Activated naive CD8-positive, alpha-beta T cell treated with anti-CD3 and anti-CD28 coated beads, Interleukin-2, amount 10 ng/mL, durations not matched to agents 7 days and 5 days (primary cell): ENCODE measurements around the gene LRRC8E. TPM values are rescaled to one million over a fixed set of nuclear protein-coding genes. Genes with fewer than 3 reads are reported as not detected.
"Not testable (repeated sequence)": the region's sequence is repeated elsewhere in the genome, so short reads cannot be mapped to it uniquely, and the experiment has no call there.

ENCODE experiments used
- ATAC-seq: fragments of 150-1000 bp; cut with Tn5 transposase; one replicate; pipeline ENCODE4 v1.10.0; 2021; ENCODE audit warnings: low read depth, moderate library complexity
- POLR2A ChIA-PET: fragments of 350-600 bp; sonication (Branson Sonifier 250); formaldehyde crosslinking; loops from one replicate; lab custom pipeline; 2021; ENCODE audit warnings: antibody characterized with exemption; lab: Charles Lee
- DNase-seq: peaks from one replicate; pipeline ENCODE4 v3.0.0; 2021
- H3K27ac Mint-ChIP-seq: one replicate; pipeline ENCODE4 v1.8.0; 2022; ENCODE audit warnings: mild to moderate bottlenecking, mixed read lengths
- H3K27me3 Mint-ChIP-seq: one replicate; pipeline ENCODE4 v1.8.0; 2022; ENCODE audit warnings: mild to moderate bottlenecking, moderate library complexity, mixed read lengths
- H3K36me3 Mint-ChIP-seq: one replicate; pipeline ENCODE4 v1.8.0; 2021; ENCODE audit warnings: mild to moderate bottlenecking, mixed read lengths
- H3K4me1 Mint-ChIP-seq: one replicate; pipeline ENCODE4 v1.8.0; 2021; ENCODE audit warnings: mixed read lengths
- H3K4me3 Mint-ChIP-seq: one replicate; pipeline ENCODE4 v1.8.0; 2022; ENCODE audit warnings: mild to moderate bottlenecking, moderate library complexity, mixed read lengths
- H3K9me3 Mint-ChIP-seq: one replicate; pipeline ENCODE4 v1.8.0; 2021; ENCODE audit warnings: mixed read lengths
- total RNA-seq, 2 experiments: library from RNA; stranded (reverse); gene quantifications; one replicate each; pipeline ENCODE4 v1.2.3, GENCODE V29; 2021

The LRRC8E gene
- total RNA-seq, 2 experiments from 2014 or later: not detected

DNA sequence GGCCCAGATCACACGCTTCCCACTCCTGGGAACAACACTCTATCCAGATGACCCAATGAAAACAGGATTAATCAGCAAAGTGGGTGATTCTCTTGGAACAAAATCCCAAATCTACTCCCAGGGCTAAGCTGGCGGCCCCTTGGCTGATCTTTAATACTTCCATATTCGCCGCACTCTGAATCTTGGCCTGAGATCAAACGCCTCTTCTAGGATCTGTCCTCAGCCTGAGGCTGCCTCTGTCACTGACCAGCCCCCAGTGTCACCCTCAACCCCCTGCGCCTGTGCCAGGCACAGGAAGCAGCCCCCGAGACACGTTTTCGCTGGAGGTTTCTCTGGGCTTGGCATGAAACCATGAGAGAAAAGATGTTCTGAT is 40.0 kb downstream of the LRRC8E start:
- Mint-ChIP-seq H3K36me3 (no peaks in the 10 kb centered on the region), H3K27me3 (no peaks in the 10 kb centered on the region), H3K4me3 (no peak overlapping the region), H3K27ac (no peak overlapping the region), H3K4me1 (peaks cover 3% of the 10 kb centered on the region), H3K9me3 (no peaks in the 10 kb centered on the region)
- no peak for DNase-seq
- POLR2A ChIA-PET: no interaction called here
- ATAC-seq: no peak

DNA sequence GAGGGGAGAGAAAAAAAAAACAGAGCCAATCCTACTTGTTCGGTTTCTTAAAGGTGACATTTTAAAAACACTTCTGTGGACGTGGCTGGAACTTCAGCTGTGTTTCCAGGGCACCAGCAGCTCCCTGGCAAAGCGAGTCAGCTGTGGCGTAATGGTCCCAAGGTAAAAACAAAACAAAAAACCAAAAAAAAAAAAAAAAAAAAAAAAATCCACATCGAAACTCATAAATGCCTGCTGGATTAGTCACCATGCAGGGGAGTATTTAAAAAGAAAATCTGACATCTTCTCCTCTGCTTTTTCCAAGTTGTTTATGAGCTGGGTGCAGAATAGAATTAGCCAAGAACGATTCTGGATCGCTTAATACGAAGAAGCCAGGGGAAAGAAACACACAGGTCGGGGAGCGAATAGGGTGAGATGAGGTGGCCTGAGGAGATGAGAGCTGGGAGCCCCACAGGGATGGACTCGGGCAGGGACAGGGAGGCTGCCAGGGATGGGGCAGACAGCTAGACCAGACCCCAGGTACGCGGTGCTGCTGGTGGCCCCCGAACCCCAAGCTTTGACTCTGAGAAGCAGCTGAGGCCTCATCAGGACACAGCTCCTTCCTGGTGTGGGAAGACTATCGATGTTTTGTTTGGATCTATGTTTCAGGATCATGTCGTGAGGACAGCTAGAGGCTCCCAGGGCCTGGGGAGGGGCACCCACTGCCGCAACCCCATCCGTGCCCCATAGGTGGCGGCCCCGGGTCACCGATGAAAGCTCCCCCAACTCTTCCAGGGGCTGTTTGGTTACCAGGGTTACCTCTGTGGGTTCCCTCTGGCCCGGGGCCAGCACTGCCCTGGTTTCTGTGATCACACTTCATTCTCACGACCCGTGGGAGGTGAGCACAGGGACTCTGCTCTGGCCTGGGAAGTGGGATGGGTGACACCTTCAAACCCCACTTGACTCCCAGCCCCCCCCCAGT is 40.7 kb downstream of the LRRC8E start:
- H3K9me3 Mint-ChIP-seq: no peaks in the 10 kb centered on the region
- H3K36me3 Mint-ChIP-seq: no peaks in the 10 kb centered on the region
- H3K27ac Mint-ChIP-seq: no peak overlapping the region
- H3K27me3 Mint-ChIP-seq: no peaks in the 10 kb centered on the region
- ATAC-seq (peak; percentile 23), DNase-seq (peak; percentile 72)
- POLR2A ChIA-PET: interaction anchor here (0.8 to 1.3 kb wide), 2 partner anchors 12 to 15 kb away, joined by 6 to 7 read pairs; partner anchors contain the start of gene TIMM44
- H3K4me3 Mint-ChIP-seq: no peak overlapping the region
- peaks cover 3% of the 10 kb centered on the region for H3K4me1 Mint-ChIP-seq

DNA sequence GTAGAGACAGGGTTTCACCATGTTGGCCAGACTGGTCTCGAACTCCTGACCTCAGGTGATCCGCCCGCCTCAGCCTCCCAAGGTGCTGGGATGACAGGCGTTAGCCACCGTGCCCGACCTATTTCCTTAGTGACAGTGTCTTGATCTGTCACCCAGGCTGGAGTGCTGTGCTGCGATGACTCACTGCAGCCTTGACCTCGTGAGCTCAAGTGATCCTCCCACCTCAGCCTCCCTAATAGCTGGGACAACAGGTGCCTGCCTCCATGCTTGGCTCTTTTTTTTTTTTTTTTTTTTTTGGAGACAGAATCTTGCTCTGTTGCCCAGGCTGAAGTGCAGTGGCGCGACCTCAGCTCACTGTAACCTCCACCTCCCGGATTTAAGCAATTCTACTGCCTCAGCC is 41.7 kb downstream of the LRRC8E start:
- POLR2A ChIA-PET: interaction anchor here (0.6 to 1.3 kb wide), 2 partner anchors 9 to 861 kb away, joined by 3 to 5 read pairs; partner anchors contain the start of gene SNAPC2
- not testable (repeated sequence) for H3K4me3 Mint-ChIP-seq, H3K9me3 Mint-ChIP-seq, H3K27me3 Mint-ChIP-seq, H3K4me1 Mint-ChIP-seq, H3K36me3 Mint-ChIP-seq, ATAC-seq, DNase-seq, H3K27ac Mint-ChIP-seq

DNA sequence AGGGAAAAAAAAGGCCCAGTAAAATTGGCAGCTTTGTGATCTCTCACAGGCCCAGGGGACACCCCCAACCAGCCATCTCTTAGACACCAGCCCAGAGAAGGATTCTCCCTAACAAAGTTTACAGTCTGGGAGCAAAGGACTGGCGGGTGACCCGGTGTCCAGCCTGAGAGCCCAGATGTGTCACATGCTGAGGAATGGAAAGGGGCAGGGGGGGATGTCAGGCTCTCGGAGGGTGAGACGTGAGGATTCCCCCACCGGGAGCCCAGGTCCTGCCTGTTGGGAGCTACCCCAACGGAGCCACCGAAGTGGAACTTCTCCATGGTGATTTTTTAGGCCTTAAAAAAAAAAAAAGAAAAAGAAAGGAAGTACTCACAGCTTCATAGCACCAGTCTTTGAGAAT is 42.5 kb downstream of the LRRC8E start:
- Mint-ChIP-seq H3K4me1 (no peaks in the 10 kb centered on the region), H3K4me3 (no peak overlapping the region), H3K9me3 (no peaks in the 10 kb centered on the region), H3K27ac (no peak overlapping the region), H3K36me3 (no peaks in the 10 kb centered on the region), H3K27me3 (no peaks in the 10 kb centered on the region)
- no peak for ATAC-seq
- DNase-seq: no peak
- POLR2A ChIA-PET: interaction anchor here (1.3 kb wide), 1 partner anchor 10 kb away, joined by 5 read pairs; the partner anchor contains the start of gene SNAPC2

DNA sequence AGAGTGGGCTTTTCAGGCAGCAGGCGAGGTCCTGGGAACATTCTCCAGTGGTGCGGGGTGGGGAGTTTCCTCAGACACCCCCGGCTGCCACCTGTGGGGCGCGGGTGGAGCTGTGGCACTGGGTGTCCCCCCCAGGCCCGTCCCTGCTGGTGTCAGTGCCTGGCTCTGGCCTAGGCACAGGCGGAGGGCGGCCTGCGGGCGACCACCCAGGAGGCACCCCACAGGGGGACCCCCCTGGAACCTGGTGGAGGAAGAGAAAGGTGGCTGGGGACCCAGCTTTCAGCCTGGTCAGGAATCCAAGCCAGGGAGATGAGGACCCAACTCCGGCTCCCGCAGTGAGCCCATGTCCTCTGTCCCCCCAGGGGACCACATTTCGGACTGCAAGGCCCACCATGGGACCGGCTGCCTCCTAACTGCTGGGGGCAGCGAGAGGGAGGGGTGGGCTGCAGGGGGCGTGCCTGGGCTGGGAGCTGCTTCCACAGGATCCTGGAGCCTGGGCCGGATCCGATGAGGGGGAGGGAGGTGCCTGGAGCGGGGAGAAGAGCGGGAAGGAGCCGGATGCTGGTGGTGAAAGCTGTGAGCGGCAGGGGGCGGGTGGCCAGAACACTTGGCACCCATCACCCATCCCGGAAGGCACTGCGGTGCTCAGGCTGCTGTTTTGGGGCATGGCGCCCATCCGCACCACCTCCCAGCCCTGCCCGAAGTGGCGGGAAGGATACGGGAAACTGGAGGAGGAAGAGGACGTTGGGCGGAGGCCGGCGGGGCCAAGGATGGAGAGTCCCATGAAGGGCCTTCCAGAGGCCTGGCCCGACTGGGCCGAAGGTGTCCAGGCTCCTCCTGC is 43.1 kb downstream of the LRRC8E start:
- H3K36me3 Mint-ChIP-seq: peaks cover under 1% of the 10 kb centered on the region
- no peaks in the 10 kb centered on the region for H3K27me3 Mint-ChIP-seq
- no peak overlapping the region for H3K4me3 Mint-ChIP-seq
- H3K27ac Mint-ChIP-seq: no peak overlapping the region
- DNase-seq (no peak), ATAC-seq (no peak)
- H3K9me3 Mint-ChIP-seq: no peaks in the 10 kb centered on the region
- no peaks in the 10 kb centered on the region for H3K4me1 Mint-ChIP-seq
- POLR2A ChIA-PET: interaction anchor here (1.3 kb wide), 1 partner anchor 11 kb away, joined by 5 read pairs; the partner anchor contains the start of gene SNAPC2

DNA sequence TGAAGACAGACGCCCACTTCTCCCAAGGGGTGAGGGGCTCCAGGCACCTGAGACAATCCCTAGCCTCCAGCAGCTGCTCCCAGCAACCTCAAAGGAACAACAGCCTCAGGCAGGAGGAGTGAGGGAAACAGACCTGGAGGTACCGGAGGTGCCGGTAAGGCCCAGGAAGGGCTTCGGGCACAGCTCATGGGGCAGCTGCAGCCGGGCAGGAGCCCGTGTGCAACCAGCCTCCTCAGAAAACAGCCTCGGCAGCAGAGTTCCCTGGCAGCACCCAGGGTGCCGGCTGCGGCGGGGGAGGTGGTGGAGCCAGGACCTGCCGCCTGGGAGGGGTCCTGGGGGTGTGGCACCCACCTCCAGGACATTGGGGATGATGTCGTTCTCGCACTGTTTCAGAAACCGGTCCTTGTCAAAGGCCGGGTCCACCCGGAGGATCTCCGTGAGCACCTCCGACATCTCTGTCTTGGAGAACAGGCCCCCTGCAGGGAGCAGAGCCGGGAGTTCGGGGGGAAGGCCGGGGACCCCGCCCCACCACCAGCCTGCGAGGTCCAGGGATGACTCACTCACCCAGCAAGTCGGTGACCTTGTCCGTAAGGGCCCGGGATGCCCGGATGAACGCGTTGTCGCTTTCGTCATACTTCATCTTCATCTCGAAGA is 44.1 kb downstream of the LRRC8E start:
- H3K4me3 Mint-ChIP-seq: no peak overlapping the region
- H3K4me1 Mint-ChIP-seq: no peaks in the 10 kb centered on the region
- DNase-seq (no peak), ATAC-seq (no peak)
- H3K27me3 Mint-ChIP-seq: no peaks in the 10 kb centered on the region
- no peaks in the 10 kb centered on the region for H3K9me3 Mint-ChIP-seq
- no peak overlapping the region for H3K27ac Mint-ChIP-seq
- POLR2A ChIA-PET: no interaction called here
- peaks cover 2% of the 10 kb centered on the region for H3K36me3 Mint-ChIP-seq

DNA sequence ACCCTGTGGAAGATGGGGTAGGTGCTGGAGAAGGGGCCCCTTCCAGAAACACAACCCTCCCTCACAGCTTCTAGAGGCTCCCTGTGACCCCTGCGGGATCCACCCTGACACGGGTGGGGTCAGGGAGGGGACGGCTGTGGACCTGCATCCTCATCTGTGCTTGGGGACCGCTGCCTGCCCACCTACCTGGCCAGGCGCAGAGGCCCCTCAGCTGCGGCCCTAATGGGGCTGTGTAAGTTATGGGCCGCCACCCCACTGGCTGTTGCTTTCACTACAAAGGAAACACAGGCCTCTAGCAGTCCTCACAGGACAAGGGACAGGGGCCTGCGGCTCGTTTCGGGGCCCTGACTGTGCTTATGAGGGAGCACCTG is 44.6 kb downstream of the LRRC8E start:
- Mint-ChIP-seq H3K4me1 (no peaks in the 10 kb centered on the region), H3K27ac (no peak overlapping the region), H3K36me3 (peaks cover 2% of the 10 kb centered on the region), H3K9me3 (no peaks in the 10 kb centered on the region), H3K4me3 (no peak overlapping the region), H3K27me3 (no peaks in the 10 kb centered on the region)
- POLR2A ChIA-PET: no interaction called here
- DNase-seq: no peak
- ATAC-seq: no peak

DNA sequence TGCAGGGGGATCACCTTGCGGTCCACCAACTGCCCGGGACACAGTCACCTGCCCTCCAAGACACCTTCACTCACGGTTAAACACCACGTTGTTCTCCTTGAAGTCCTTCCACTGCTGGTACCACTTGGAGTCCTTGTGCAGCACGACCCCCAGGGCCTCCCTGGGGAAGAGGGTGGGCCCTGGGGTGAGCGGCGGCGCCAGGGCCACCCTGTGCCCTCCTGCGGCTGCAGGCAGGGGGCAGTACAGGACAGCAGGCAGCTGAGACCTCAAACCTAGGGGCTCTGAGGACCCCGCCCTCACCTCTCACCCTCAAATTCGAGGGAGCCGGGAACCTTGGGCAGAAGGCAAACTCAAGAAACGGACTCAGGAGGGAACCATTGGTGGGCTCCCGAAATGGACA is 45.1 kb downstream of the LRRC8E start:
- no peak overlapping the region for H3K4me3 Mint-ChIP-seq
- H3K27me3 Mint-ChIP-seq: no peaks in the 10 kb centered on the region
- no peaks in the 10 kb centered on the region for H3K9me3 Mint-ChIP-seq
- H3K36me3 Mint-ChIP-seq: peaks cover 2% of the 10 kb centered on the region
- POLR2A ChIA-PET: no interaction called here
- DNase-seq (no peak), ATAC-seq (no peak)
- H3K4me1 Mint-ChIP-seq: no peaks in the 10 kb centered on the region
- no peak overlapping the region for H3K27ac Mint-ChIP-seq

DNA sequence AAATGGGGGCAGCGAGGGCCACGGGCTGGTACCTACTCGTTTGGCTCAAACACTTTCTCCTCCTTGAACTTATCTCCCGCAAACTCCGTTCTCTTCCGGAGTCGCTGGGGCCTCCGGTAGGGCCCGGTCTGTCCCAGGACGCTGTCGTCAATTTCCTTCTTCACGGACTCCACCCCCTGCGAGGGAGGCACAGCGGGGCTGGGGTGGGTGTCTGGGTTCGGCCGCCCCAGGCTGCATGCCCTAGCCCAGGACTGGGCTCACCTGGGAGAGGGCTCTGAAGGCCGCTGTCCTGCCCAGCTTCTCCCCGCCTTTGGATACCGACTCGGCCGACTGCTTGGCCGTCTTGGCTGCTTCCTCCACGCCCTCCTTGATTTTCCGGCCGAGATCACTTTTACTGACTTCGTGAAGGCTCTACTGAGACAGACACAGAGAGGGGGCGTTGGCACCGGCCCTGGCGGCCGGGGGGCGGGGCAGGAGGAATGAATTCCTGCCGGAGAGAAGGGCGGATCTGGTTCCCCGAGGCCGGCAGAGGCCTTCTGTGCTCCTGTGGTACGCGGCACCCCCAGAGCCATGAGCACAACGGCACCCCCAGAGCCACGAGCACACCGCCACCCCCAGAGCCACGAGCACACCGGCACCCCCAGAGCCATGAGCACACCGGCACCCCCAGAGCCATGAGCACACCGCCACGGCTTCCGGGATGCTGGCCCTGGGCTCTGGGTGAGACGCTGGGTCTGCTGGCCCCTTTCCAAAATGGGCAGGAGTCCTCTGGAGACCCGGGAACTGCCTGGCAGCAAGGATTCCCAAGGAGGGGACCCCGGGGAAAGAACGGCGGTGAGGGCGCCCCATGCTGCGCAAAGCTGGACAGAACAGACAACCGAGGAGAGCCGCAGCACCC is 45.8 kb downstream of the LRRC8E start:
- Mint-ChIP-seq H3K27me3 (no peaks in the 10 kb centered on the region), H3K4me3 (no peak overlapping the region), H3K9me3 (no peaks in the 10 kb centered on the region), H3K36me3 (peaks cover 5% of the 10 kb centered on the region), H3K27ac (no peak overlapping the region), H3K4me1 (peaks cover 3% of the 10 kb centered on the region)
- no peak for ATAC-seq
- POLR2A ChIA-PET: no interaction called here
- DNase-seq: no peak

DNA sequence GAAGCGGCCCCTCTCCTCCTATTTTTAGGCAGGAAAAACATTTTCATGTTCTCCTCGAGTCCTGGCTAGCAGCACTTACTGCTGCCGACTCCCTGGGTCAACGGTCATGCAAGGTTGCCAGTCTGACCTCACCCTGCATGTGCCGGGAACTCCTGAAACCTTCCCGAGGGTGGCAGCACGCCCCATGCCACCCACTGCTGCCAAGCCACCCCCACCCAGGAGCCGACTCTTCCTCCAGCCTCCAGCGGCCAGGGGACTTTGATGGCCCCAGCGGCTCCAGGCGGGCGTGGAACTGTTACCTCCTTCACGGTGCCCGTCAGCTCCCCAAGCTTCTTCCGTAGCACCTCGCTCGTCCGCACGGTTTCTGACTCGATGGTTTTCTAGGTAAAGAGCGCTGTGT is 46.5 kb downstream of the LRRC8E start:
- H3K27ac Mint-ChIP-seq: no peak overlapping the region
- DNase-seq: no peak
- POLR2A ChIA-PET: no interaction called here
- H3K4me3 Mint-ChIP-seq: no peak overlapping the region
- no peaks in the 10 kb centered on the region for H3K9me3 Mint-ChIP-seq
- no peaks in the 10 kb centered on the region for H3K27me3 Mint-ChIP-seq
- peaks cover 5% of the 10 kb centered on the region for H3K36me3 Mint-ChIP-seq
- peaks cover 3% of the 10 kb centered on the region for H3K4me1 Mint-ChIP-seq
- ATAC-seq: no peak

DNA sequence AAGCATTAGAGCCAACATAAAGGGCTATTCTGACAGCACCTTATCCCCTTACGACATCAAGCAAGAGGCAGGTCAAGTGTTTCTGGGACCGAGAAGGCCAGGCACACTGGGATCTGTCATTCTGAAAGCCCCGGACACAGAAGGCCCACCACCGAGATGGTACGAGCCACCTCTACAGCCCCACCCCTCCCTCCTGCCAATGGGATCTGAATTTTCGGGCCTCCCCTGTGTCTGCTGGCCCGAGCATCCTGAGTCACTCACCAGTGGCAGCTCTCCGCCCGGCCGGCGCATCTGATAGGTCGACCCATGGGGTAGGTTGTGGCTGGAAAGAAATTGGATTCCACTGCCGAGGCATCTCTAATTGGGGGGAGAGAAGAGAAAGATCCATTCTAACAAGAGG is 52.5 kb downstream of the LRRC8E start:
- DNase-seq: no peak
- no peak overlapping the region for H3K4me3 Mint-ChIP-seq
- ATAC-seq: no peak
- peaks cover 10% of the 10 kb centered on the region for H3K36me3 Mint-ChIP-seq
- peaks cover 20% of the 10 kb centered on the region for H3K4me1 Mint-ChIP-seq
- no peaks in the 10 kb centered on the region for H3K9me3 Mint-ChIP-seq
- H3K27ac Mint-ChIP-seq: no peak overlapping the region
- POLR2A ChIA-PET: interaction anchor here (0.8 kb wide), 1 partner anchor 12 kb away, joined by 6 read pairs; no protein-coding TSS in a partner anchor
- H3K27me3 Mint-ChIP-seq: no peaks in the 10 kb centered on the region

DNA sequence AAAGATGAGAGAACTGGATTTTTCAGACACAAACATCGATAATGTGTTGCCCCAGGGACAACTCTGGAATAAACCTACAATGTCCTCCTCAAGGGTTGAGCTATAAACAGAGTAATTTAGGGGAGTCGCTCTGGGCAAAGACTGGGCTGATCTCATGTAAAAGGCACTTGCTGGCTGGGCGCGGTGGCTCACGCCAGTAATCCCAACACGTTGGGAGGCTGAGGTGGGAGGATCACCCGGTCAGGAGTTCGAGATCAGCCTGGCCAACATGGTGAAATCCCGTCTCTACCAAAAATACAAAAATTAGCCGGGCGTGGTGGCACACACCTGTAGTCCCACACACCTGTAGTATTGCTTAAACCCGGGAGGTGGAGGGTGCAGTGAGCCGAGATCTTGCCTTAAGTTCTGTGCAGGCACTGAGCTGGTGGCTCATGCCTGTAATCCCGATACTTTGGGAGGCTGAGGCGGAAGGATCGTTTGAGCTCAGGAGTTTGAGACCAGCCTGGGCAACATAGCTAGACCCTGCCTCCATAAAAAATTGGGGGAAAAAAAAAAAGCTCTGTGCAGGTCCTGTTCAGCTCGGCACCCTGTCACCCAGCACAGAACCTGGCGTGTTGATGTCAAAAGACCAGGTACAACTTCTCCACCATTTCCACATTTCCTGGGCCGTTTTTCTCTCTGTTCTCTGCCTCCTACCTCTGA is 53.7 kb downstream of the LRRC8E start:
- POLR2A ChIA-PET: interaction anchor here (0.6 to 0.8 kb wide), 2 partner anchors 13 to 100 kb away, joined by 3 to 6 read pairs; no protein-coding TSS in a partner anchor
- no peak for ATAC-seq

More for the DNA sequence above, 53.7 kb downstream of the LRRC8E start:
- DNase-seq: no peak
- Mint-ChIP-seq H3K36me3 (peaks cover 9% of the 10 kb centered on the region), H3K4me3 (peak overlapping the region; percentile 87), H3K4me1 (peaks cover 20% of the 10 kb centered on the region), H3K9me3 (no peaks in the 10 kb centered on the region), H3K27ac (no peak overlapping the region), H3K27me3 (no peaks in the 10 kb centered on the region)
